ENCODE measurements around the gene DUSP5. TPM values are rescaled to one million over a fixed set of nuclear protein-coding genes. Genes with fewer than 3 reads are reported as not detected.

The DUSP5 gene
- total and polyA plus RNA-seq, 9 donors, result 2.5 to 21.6 (median 6.2) TPM

- intact Hi-C loops (cut with DNase I), result no loop called here
- H3K27ac ChIP-seq, result no peak overlapping the region
Measured at GRCh38 chr10:110490640-110491039, 7.1 kb upstream of the DUSP5 start.

DNA sequence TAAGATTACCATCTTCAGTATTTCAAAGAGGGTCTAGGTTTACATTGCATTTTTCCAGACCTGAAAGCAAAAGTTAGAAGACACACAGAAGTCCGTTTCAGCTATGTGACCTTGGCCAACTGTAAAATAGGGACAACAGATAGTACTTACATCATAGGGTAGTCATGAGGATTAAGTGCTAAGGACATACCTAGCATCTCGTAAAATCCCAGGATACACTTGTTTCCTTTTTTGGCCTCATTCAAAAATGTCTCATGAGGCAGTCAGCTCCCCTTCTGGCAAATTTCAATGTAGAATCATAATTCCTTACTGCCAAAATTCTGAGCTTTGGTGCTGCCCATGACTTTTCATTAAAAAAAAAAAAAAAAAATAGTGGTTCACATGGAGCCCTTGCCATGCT lies 6.4 kb upstream of the DUSP5 start:
- no peaks in the 10 kb centered on the region for H3K9me3 ChIP-seq
- TF ChIP-seq EP300 (IDR thresholded peaks at IDR 0.05), result no peak
- TF ChIP-seq POLR2A (IDR thresholded peaks at IDR 0.05), result no peak
- TF ChIP-seq CTCF (IDR thresholded peaks at IDR 0.05), result no peak
- 55 to 60% (median 57%) methylated on average over 2 of the region's 2 CpGs for WGBS, 3 donors
- DNase-seq, result no peak
- H3K27me3 ChIP-seq, result no peaks in the 10 kb centered on the region
- H3K4me3 ChIP-seq, result no peak overlapping the region
- no peak overlapping the region for H3K27ac ChIP-seq
- H3K4me1 ChIP-seq (ENCODE audit: insufficient read depth), result peaks cover 1% of the 10 kb centered on the region
- no peaks in the 10 kb centered on the region for H3K36me3 ChIP-seq
- intact Hi-C loops (cut with DNase I), result no loop called here

More at GRCh38 chr10:110490640-110491039, 7.1 kb upstream of the DUSP5 start:
- TF ChIP-seq POLR2A (IDR thresholded peaks at IDR 0.05) (no peak), CTCF (IDR thresholded peaks at IDR 0.05) (no peak), EP300 (IDR thresholded peaks at IDR 0.05) (no peak)
- Histone ChIP-seq H3K4me1 (ENCODE audit: insufficient read depth) (peaks cover 1% of the 10 kb centered on the region), H3K9me3 (no peaks in the 10 kb centered on the region), H3K27me3 (no peaks in the 10 kb centered on the region), H3K36me3 (no peaks in the 10 kb centered on the region), H3K4me3 (no peak overlapping the region)
- no peak for DNase-seq
- WGBS, 3 donors, result 78 to 92% (median 91%) methylated on average over 4 of the region's 4 CpGs

DNA sequence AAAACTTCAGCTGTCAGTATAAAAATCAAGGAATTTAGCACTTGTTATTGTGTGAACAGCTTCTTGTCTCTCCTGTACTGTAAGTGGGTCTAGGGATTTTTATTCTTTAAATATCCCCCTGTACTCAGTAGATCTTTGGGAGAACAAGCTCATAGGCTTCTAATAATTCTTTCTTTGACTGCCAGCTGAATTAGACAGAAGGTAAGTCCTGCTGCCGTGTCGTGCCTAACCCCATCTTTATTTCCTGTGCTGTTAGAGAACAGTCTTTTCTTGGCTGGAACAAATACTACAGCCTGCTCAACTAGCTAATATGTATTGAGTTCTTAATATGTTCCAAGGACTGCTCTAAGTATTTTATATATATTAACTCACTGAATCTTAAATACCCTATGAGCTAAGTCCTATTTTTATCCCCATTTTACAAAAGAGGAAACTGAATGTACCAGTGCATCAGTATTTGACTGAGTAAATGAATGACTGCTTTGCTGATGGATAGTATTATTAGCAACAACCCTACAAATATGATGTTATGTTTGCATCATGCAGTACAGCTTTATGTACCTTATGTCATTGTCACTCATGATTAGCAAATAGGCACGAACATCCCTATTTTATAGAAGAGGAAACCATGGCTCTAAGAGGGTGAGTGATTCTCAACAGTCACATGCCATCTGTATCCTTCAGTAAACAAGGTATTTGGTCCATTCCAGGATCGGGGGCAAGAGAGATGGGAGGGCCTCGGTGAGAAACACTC lies 5.5 kb upstream of the DUSP5 start:
- Histone ChIP-seq H3K4me3 (no peak overlapping the region), H3K27ac (no peak overlapping the region), H3K27me3 (no peaks in the 10 kb centered on the region), H3K36me3 (no peaks in the 10 kb centered on the region), H3K4me1 (ENCODE audit: insufficient read depth) (no peaks in the 10 kb centered on the region), H3K9me3 (no peaks in the 10 kb centered on the region)
- DNase-seq, result no peak
- intact Hi-C loops (cut with DNase I), result no loop called here
- 67 to 73% (median 70%) methylated on average over 5 of the region's 5 CpGs for WGBS, 3 donors
- no peak for TF ChIP-seq EP300 (IDR thresholded peaks at IDR 0.05)
- no peak for TF ChIP-seq CTCF (IDR thresholded peaks at IDR 0.05)
- no peak for TF ChIP-seq POLR2A (IDR thresholded peaks at IDR 0.05)

GRCh38 chr10:110493832-110494426 lies 3.8 kb upstream of the DUSP5 start:
- DNase-seq, result no peak
- 80 to 82% (median 82%) methylated on average over 11 of the region's 11 CpGs for WGBS, 3 donors
- Histone ChIP-seq H3K27ac (no peak overlapping the region), H3K27me3 (no peaks in the 10 kb centered on the region), H3K4me1 (ENCODE audit: insufficient read depth) (no peaks in the 10 kb centered on the region), H3K4me3 (no peak overlapping the region), H3K36me3 (no peaks in the 10 kb centered on the region), H3K9me3 (no peaks in the 10 kb centered on the region)
- TF ChIP-seq POLR2A (IDR thresholded peaks at IDR 0.05), result no peak
- intact Hi-C loops (cut with DNase I), result no loop called here

GRCh38 chr10:110494532-110494931 lies 3.2 kb upstream of the DUSP5 start:
- 67 to 77% (median 67%) methylated on average over 3 of the region's 3 CpGs for WGBS, 3 donors
- DNase-seq, result no peak
- H3K4me1 ChIP-seq (ENCODE audit: insufficient read depth), result no peaks in the 10 kb centered on the region
- intact Hi-C loops (cut with DNase I), result no loop called here
- no peak for TF ChIP-seq EP300 (IDR thresholded peaks at IDR 0.05)
- no peak for TF ChIP-seq CTCF (IDR thresholded peaks at IDR 0.05)
- no peak overlapping the region for H3K27ac ChIP-seq
- no peaks in the 10 kb centered on the region for H3K36me3 ChIP-seq
- H3K9me3 ChIP-seq, result no peaks in the 10 kb centered on the region
- H3K4me3 ChIP-seq, result no peak overlapping the region
- no peaks in the 10 kb centered on the region for H3K27me3 ChIP-seq
